Measurements from ENCODE around the gene C11orf68.

- TF ChIP-seq, protein P1, sequence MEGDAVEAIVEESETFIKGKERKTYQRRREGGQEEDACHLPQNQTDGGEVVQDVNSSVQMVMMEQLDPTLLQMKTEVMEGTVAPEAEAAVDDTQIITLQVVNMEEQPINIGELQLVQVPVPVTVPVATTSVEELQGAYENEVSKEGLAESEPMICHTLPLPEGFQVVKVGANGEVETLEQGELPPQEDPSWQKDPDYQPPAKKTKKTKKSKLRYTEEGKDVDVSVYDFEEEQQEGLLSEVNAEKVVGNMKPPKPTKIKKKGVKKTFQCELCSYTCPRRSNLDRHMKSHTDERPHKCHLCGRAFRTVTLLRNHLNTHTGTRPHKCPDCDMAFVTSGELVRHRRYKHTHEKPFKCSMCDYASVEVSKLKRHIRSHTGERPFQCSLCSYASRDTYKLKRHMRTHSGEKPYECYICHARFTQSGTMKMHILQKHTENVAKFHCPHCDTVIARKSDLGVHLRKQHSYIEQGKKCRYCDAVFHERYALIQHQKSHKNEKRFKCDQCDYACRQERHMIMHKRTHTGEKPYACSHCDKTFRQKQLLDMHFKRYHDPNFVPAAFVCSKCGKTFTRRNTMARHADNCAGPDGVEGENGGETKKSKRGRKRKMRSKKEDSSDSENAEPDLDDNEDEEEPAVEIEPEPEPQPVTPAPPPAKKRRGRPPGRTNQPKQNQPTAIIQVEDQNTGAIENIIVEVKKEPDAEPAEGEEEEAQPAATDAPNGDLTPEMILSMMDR (IDR thresholded peaks at IDR 0.05 in 8 of 11, conservative IDR thresholded peaks at IDR 0.05 in 3 of 11), result no peak
- TF ChIP-seq POLR2A (IDR thresholded peaks at IDR 0.05), result no peak
- TF ChIP-seq POLR2AphosphoS5 (IDR thresholded peaks at IDR 0.05), result no peak
Measured at GRCh38 chr11:65928667-65929066, 9.8 kb upstream of the C11orf68 start.
